ENCODE results near the gene DELE1.

The DELE1 gene

DNA sequence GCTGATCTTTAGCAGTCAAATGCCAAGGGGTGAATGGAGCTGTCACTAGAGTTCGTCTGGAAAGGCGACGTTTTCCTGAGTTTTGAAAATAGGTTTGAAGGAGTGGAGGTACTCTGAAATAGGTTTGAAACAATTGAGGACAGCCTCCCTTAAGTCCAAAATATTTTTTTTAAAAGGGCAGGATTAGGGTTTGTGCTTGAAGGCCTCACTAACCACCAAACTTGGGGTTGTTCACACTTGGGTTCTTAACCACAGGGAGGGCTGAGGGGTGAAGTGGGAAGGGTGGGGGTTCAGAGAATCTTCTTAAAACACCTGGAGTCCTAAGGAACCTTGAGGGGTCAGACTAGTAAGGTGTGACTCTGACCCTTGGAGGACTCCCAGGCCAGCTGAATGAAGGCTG lies 37.8 kb downstream of the DELE1 start:
- TF ChIP-seq, protein P1, sequence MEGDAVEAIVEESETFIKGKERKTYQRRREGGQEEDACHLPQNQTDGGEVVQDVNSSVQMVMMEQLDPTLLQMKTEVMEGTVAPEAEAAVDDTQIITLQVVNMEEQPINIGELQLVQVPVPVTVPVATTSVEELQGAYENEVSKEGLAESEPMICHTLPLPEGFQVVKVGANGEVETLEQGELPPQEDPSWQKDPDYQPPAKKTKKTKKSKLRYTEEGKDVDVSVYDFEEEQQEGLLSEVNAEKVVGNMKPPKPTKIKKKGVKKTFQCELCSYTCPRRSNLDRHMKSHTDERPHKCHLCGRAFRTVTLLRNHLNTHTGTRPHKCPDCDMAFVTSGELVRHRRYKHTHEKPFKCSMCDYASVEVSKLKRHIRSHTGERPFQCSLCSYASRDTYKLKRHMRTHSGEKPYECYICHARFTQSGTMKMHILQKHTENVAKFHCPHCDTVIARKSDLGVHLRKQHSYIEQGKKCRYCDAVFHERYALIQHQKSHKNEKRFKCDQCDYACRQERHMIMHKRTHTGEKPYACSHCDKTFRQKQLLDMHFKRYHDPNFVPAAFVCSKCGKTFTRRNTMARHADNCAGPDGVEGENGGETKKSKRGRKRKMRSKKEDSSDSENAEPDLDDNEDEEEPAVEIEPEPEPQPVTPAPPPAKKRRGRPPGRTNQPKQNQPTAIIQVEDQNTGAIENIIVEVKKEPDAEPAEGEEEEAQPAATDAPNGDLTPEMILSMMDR (IDR thresholded peaks at IDR 0.05; ENCODE audit: control extremely low read depth, extremely low read depth, low read depth, missing control alignments): no peak
- DNase-seq (ENCODE audit: extremely low spot score): no peak
- POLR2A ChIA-PET: interaction anchor here (1.4 kb wide), 1 partner anchor 38 kb away, joined by 4 read pairs; the partner anchor contains the start of gene DELE1
- CTCF ChIA-PET: interaction anchor here (0.7 to 10.0 kb wide), 64 partner anchors 9 to 819 kb away, joined by 3 to 145 read pairs (median 5); partner anchors contain the start of genes DELE1, DIAPH1, GNPDA1 and HDAC3

DNA sequence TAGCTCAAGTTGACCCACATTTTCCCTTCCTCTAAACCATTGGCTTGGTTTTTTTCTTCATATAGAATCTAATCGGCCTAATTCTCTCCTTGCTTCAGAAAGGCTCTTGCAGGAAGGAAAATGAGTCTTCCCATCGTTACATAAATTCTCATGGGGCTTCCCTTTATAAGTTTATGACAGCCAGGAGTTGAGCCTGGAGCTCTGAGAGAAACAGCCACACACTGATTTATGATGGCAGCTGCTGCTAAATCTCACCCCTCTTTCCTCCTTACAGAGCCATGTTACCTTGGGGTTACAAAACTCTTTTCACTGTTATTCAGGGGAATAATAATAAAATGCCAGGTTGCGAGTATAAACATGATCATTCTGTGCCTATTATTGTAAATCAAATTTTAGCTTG lies 40.0 kb downstream of the DELE1 start:
- DNase-seq (ENCODE audit: extremely low spot score): no peak
- CTCF ChIA-PET: interaction anchor here (0.7 to 1.1 kb wide), 3 partner anchors 16 to 299 kb away, joined by 3 read pairs; no protein-coding TSS in a partner anchor
- TF ChIP-seq, protein P1 (IDR thresholded peaks at IDR 0.05; ENCODE audit: control extremely low read depth, extremely low read depth, low read depth, missing control alignments): no peak
- POLR2A ChIA-PET: no interaction called here

DNA sequence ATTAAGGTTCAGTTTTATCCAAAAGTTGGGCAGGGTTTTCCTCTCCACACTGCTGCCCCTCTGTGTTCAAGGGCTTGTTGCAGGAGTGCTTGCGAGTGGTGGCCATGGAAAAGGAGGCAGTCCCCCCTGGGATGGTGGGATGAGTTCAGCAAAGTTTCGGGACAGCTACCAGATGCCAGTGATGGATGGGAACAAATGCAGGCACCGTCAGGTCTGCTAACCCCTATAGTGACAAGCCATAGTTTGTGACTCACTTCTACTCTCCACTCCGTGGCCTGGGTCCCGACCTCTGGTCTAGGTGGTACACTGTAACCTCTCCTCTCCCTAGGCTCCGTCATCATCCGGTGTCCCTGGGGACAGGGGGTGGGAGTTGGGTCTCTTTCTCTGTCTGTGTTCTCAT lies 41.4 kb downstream of the DELE1 start:
- CTCF ChIA-PET: interaction anchor here (1.7 kb wide), 1 partner anchor 27 kb away, joined by 3 read pairs; no protein-coding TSS in a partner anchor
- POLR2A ChIA-PET: no interaction called here
- no peak for DNase-seq (ENCODE audit: extremely low spot score)
- TF ChIP-seq, protein P1 (IDR thresholded peaks at IDR 0.05; ENCODE audit: control extremely low read depth, extremely low read depth, low read depth, missing control alignments): no peak

DNA sequence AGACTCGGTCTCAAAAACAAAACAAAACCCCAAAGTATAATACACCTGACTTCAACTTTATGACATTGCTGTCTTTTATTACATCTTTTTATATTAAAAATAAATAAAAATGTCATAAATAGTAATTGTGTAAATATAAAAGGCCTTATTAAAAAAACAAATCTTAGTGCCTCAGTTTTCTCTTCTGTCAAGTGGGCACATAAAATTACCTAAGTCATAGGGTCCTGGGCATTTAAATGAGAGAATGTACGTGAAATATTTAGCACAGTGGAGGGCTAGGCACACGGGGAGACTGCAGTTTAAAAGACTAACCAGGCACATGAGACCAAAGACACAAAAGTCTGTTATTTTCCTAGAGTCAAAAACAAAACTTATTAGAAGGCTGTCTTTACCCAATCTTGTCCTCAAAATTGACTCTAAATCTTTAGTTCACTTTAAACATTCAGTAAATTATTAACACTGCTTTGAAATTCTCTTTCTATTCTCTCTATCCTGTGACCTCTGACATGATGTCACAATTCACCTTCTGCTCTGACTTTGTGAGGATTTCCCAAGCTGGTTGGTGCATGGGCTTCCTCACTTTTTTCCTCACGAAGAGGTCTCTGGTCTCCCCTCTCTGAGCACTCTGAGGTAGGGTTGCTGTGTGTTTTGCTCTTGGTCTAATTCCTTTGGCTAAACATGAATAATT lies 42.7 kb downstream of the DELE1 start:
- ChIA-PET CTCF (interaction anchor here (1.7 to 4.9 kb wide), 2 partner anchors 25 to 48 kb away, joined by 3 to 52 read pairs; partner anchors contain the start of gene GNPDA1), POLR2A (no interaction called here)
- DNase-seq (ENCODE audit: extremely low spot score): no peak
- TF ChIP-seq, protein P1 (IDR thresholded peaks at IDR 0.05; ENCODE audit: control extremely low read depth, extremely low read depth, low read depth, missing control alignments): no peak

DNA sequence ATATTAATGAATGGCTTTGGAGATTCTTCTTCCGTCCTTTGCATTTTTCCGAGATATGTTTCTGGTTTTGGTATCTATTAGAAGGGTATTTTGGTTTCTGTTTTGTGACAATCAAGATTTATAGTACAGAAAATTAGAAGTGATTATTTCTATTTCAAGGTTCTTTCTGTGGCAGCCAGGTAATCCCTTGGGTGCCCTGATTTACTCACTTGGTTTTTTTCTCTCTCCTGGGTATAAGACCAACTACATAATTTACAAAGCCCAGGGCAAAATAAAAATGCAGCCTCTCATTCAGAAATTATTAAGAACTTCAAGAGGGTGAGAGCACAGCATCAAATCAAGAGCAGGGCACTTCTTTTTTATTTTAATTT lies 43.3 kb downstream of the DELE1 start:
- TF ChIP-seq, protein P1 (IDR thresholded peaks at IDR 0.05; ENCODE audit: control extremely low read depth, extremely low read depth, low read depth, missing control alignments): no peak
- POLR2A ChIA-PET: no interaction called here
- no peak for DNase-seq (ENCODE audit: extremely low spot score)
- CTCF ChIA-PET: interaction anchor here (1.2 to 6.9 kb wide), 5 partner anchors 10 to 130 kb away, joined by 3 to 145 read pairs (median 30); partner anchors contain the start of genes GNPDA1 and PCDH12

DNA sequence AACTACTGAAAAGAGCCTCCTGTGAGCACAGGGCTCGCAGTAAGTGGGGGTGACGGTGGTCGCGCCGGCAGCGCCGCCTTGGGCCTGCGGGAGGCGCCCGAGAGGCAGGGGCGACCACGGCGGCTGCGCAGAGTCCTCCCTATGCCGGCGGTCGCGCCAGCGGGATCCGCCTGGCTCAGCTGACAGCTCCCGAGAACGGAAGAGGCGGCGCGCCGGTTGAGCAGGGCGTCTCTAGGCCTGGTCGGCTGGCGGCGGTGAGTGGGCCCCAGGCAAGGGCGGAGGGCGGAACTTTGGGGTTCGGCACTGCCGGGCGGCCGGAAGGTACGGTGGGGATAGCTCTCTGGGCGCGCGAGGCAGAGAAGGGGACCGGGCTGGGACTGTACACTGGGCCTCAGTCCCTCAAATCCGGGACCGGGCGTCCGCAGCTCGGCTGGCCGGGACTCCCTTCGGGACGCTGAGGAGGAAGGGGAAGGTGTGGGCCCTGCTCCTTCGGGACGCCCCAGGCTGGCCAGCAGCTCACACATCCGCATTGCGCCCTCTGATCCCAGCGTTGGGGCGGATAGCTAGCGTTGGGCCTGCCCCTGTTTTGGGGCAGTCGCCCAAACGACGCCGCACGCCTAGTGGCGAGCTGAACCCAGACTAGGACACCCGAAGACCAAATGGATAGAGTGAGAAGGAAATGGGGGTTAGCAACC lies 45.4 kb downstream of the DELE1 start, which contains the start of gene RNF14:
TSS of gene RNF14 (plus strand) at position 192 of the 695 bp plus-strand sequence. CDS start 4,484 bp downstream, outside the sequence.
- ChIA-PET POLR2A (interaction anchor here (0.5 to 1.4 kb wide), 4 partner anchors 23 to 350 kb away, joined by 3 to 15 read pairs (median 3); partner anchors contain the start of genes DELE1 and GNPDA1), CTCF (interaction anchor here (0.6 to 6.9 kb wide), 54 partner anchors 9 to 744 kb away, joined by 3 to 145 read pairs (median 4); partner anchors contain the start of genes DELE1, DIAPH1, FCHSD1 and GNPDA1)
- TF ChIP-seq, protein P1 (IDR thresholded peaks at IDR 0.05; ENCODE audit: control extremely low read depth, extremely low read depth, low read depth, missing control alignments): peak; percentile 87
- peak; percentile 95 for DNase-seq (ENCODE audit: extremely low spot score)
